Activated CD4-positive, CD25-positive, alpha-beta regulatory T cell treated with anti-CD3 and anti-CD28 coated beads, Interleukin-2, amount 50 U/mL, for 72 hours (primary cell): ENCODE data around the gene MICAL2.

ENCODE experiments used
- DNase-seq: peaks from one replicate; pipeline ENCODE4 v3.0.0; 2021

The MICAL2 gene

DNA sequence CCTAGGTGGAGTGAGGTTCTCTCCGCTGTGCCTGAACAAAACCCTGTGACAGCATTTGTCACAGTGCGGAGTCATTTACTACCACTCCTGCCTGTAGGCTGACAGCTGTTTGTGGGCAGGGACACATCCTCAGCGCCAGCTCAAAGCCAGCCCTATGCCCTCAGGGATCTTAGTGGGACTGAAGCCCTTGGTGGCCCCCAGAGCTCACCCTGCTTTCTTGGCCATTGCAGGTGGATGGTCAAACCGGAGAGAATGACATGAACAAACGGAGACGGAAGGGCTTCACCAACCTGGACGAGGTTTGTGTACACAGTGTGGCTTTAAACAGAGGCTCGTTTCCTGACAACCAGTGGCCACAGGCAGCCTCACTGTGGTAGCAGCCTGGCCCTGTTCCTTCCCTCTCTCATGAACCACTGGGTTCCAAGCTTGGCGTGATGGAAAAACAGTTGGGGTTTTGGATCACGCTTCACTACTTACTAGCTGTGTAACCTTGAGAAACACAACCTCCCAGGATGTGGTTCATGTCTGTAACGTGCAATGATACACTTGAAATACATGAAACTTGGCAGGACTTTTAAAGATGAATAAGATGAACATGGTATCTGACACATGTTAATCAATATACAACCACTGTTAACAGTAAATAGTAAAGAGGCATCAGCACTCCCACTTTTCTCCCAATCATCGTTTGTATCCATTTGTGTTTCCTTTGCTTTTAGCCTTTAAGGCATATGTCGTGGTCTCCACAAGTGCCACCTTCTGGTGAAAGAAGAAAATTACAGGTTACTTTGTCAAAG is 125.8 kb downstream of the MICAL2 start:
- peak; percentile 48 for DNase-seq

DNA sequence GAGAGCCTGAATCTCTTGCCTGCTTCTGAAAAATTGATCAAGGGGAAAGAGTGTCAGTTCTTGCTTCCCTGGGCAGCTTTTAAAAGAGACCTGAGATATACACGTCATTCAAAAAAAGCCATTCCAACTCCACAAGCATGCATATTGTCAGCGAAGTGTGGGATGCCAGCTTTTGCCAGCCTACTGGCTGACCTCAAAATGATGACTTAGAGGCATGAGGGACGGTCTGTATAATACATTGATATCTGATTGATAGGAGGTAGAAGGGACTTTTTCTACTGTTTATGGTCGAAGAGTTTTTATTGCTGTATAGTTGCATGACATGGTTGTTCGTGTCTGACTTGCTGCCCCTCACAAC is 126.3 kb downstream of the MICAL2 start:
- no peak for DNase-seq

DNA sequence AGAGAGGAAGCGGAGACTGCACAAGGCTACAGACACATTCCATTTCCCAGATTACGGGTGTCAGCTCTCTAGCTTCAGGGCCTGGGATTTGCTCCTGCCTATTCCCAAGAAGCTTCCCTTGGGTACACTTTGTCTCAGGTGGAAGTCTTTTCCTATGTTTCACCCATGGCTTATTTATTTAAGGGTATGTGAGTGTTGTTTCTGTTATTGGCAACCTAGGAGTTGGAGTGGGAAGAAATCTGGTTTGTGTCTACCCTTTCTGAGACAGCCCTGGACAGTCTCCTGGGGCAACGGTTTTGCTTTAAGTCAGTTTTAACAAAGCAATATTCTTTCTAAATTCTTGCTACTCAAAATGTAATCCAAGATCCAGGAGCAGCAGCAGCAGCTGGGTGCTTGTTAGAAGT is 127.0 kb downstream of the MICAL2 start:
- DNase-seq, result no peak

DNA sequence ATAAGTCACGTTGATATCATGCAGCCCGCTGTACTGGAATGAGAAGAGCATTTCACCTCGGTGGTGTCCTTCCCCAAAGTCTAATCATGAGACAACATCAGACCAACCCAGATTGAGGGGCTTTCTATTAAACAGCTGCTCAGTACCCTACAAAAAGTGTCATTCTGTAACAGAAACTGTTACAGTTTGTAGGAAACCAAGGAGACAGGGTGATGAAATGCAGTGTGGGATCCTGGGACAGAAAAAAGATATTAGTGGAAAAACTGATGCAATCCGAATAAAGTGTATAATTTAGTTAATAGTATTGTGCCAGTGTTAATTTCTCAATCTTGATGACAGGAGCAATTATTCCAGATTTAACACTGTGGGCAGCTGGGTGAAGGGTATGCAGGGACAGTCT is 128.0 kb downstream of the MICAL2 start:
- DNase-seq, result no peak

DNA sequence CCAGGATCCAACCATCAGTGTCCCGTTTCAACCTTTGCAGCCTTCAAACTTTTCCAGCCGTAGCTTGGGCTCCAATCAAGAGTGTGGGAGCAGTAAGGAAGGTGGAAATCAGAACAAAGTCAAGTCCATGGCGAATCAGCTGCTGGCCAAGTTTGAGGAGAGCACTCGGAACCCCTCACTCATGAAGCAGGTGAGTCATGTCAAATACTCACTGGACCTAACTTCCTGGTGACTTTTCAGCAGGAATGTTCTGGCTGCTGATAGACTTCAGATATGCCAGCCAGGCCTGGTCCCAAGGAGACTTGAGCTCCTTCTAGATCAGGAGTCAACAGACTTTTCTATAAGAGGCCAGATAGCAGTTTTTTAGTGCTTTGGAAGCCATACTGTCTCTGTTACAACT is 129.0 kb downstream of the MICAL2 start:
- no peak for DNase-seq

DNA sequence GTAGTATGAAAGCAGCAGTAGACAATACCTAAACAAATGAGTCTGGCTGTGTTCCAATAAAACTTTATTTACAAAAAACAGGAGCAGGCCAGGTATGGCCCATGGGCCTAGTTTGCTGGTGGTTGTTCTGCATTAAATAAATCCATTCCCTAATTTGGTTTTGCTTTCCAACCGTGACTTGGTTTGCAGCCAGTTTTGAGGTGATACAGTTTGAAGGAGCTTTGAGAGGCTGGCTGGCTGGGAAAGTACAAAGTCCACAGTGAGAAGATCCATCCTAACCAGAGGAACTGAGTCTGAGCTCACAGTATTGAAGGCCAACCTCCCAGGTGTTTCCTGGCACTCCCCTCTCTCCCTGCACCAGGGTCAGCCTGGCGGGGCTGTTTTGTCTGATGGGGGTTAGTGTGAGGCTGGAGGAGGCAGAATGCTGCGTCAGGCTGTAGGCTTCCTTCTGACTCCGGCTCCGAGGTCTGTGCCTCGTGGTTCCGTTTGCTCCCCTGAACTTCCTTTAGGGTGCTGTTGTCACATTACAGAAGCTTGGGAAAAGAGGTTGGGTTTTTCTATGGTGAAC is 129.5 kb downstream of the MICAL2 start:
- DNase-seq, result no peak

DNA sequence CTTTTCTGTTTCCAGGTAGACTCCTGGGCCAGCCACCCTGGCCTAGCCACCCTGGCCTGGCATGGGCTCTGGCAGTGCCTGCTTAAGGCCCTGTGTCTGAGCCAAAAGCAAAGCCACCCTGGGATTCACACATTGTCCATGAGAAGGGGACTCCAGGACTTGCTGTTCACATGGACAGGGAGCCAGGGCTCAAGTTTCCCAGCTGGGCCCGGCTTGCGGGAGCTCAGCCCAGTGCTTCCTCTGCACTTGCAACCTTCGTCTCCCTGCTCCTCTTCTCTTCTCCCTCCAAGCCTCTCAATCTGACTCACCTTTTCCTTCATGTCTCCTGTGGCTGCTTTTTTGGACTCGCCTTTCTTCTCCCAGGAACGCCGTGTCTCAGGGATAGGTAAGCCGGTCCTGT is 130.3 kb downstream of the MICAL2 start:
- DNase-seq, result no peak

DNA sequence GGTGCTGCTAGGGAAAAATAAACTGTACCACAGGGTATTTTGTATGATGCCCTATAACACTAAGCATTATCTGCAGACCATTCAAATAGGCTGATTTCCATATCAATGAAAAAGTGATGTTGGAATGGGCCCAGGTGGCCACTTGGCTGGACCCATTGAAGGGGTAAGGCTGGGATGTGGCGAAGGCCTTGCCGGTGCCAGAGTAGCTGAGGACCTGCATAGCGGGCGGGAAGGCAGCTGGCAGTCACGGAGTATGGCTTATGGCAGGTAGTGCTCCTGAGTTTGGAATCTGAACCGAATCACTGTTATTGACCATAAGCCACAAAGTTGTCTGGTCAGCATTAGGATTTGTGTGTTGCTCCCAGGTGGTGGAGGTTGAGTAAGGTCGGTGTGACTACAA is 131.0 kb downstream of the MICAL2 start:
- DNase-seq, result no peak

DNA sequence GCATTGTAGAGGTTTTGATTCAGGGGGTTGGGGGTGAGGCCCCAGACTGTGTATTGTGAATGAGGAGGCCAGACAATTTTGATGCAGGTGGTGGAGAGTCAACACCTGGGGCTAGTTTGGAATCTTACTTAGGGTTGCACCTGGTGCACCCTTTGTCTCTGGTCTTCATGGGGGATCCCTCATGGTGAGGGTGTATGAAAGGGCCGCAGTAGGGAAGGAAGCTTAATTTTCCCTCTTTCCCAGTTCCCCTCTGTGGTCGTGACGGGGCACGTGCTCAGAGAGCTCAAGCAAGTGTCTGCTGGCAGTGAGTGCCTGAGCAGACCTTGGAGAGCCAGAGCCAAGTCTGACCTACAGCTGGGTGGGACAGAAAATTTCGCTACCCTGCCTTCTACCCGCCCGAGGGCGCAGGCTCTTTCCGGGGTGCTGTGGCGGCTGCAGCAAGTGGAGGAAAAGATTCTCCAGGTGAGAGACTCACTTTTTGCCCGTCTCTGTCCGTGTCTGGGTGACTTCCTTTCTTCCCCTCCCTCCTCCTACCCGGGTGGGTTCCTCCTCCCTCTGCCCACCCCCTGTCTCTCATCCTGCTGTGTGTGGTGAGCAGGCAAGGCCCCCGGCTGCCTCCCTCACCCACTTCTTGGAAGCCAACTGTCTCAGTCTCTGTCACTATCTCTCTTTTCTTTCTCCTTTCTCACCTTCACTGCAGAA is 131.7 kb downstream of the MICAL2 start:
- DNase-seq, result no peak

DNA sequence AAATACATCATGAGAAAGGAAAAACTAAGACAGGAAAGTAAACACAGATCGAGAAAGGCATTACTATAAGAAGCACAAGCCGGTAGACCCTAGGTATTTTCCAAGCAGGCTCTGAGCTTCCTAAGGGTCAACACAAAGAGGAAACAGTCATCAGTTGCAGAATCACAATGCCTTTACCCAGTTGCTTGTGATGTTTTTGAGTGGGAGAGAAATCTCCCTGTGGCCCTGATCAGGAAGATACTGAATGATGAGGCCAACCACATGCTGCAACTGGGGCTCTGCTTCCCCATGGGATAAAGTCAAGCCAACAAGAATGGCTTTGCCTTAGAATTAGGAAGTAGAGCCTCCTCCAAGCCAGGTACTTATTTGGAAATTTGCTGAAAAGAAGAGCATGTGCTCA is 132.6 kb downstream of the MICAL2 start:
- DNase-seq, result no peak

DNA sequence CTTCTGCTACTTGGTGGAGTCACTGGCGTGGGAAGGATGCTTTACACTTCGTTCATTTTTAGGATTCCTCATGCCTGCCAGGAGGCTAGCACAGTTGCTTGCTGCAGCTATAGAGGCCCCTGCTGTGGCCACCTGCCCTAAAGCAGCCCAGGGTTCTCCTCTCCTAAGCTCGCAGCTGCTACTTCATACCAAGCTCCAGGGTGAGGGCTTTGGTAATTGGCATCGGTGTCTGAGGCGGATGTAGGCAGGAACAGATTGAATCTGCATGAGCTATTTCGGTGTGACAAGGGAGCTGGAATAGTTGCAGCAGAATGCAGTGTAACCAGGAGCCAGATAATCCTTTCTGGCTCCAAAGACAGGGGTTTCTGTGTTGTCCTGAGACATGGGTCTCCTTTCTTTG is 133.1 kb downstream of the MICAL2 start:
- DNase-seq, result no peak

DNA sequence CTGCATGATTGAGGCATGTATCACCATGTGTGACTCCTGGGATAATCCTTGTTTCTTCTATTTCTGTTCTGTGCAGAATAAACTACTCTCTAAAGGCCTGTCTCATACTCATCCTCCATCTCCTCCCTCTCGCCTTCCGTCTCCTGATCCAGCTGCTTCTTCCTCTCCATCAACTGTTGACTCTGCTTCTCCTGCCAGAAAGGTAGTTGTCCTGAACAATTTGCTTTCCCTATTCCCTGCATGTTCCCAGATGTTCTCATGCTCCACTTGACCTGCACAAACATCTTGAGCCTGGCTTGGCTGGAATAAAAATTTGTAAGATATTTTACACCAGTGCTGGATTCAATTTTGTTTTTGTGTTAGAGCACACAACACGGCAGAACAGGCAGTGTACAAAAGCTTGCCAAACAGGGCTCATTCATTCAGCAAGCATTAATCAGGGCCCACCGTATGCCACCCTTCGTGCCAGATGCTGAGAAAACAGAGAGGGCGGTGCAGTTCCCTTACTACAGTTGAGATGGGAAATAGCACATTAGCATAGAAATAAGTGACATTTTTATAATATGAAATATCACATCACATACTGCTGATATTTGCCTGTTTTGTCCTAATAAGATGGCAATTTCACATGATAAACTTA is 133.6 kb downstream of the MICAL2 start:
- DNase-seq, result no peak

DNA sequence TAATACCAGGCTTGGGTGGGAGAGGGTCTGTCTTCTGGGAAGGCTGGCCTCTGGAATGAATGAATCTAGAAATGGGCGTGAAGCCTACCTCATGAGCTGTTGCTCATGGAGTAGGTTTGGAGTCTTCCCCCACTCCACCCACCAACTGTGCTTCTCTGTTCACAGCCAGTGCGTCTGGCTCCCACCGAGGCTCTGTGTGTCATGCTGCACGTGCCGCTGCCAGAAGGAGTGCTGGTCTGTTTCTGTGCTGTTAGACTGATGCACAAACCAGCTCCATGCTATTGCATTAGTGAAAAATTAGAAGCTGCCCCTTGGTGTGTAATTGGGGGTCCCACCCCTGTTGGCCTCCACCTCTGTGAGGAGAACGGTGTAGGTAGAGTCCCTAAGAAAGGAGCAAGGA is 134.7 kb downstream of the MICAL2 start:
- no peak for DNase-seq

DNA sequence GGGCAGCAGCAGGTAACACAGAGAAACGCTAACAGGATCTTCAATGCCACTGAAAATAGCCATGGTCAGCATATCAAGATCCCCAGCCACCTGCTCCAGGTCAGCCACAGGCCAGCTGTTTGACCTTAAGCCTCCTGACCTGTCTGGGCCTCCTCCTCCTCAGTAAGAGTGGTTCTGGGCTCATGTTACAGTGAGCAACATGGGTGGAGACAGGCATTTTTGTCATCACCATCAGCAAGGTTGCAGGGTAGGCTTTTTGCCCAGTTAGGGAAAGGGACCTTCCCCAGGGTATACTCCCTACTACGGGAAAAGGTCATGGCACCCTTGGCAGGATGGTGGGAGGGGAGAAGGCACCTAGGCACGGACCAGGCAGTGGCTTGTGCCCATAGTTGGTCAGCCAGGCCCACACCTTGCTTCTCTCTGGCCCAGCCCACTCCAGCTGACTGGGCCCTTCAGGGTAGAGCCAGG is 135.2 kb downstream of the MICAL2 start:
- DNase-seq, result no peak

DNA sequence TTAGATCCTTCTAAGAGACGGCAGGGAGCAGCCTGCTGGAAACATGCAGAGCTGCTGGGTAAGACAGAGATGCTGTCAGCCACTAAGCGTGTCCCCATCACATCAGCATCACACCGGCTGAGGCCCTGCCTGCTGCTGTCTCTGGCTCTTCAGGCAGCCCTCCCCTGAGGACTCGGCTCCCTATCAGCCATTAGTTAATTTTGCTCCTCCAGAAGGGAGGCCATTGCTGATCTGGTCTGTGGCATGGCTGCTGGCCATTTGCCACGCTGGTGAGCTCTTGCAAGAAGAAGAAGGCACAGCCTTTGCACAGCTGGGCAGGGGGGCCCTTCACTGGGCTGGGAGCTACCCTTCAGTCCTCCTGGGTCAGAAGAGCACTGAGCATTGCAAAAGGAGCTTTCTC is 135.8 kb downstream of the MICAL2 start:
- no peak for DNase-seq

DNA sequence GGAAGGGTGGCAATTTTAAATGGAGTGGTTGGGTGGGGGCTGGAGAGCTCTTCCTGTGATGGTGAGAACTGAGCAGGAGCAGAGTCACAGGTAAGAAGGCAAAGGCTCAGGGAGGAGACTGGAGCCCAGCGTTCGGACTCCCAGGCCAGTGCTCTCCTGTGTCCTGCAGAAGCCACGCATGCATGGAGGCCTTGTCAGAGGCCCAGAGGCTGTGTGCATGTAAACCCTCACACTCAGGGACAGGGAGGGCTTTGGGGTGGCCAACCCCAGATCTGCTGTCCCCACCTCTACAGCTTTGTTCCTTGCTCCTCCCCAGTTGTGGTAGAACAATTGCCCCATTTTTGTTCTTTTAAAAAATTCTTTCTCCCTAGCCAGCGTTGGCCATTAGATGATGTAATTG is 136.6 kb downstream of the MICAL2 start:
- DNase-seq, result no peak

DNA sequence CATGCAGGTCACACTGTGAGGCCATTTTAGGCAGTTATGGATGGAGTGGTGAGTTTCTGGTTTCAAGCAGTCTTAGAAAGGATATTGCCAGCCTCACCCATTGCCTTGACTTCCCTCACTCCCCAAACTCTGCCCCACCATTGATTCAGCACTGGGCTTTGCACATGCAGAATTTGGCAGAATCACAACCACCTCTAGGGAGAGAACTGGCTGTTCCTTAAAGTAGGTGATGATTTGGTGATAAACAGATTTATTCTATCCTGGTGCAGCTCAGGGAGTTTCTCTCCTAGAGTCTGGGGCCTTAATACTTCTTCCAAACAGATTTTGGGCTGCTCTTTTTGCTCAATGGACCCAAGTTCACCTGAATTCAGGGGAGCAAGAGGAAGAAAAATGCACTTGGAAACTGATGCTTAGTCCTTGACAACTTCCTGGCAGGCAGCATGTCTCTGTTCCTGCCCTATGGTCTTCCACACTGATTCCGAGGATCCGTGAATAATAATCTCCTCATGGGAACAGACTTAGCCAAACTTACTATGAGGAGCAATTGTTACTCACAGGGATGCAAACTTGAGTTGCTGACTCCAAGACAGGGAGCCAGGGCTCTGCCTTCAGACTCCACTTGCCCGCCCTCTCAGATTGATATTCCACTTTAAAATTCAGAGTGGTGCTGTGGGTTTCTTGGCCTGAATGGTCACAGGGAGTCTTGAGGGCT is 137.3 kb downstream of the MICAL2 start:
- no peak for DNase-seq

DNA sequence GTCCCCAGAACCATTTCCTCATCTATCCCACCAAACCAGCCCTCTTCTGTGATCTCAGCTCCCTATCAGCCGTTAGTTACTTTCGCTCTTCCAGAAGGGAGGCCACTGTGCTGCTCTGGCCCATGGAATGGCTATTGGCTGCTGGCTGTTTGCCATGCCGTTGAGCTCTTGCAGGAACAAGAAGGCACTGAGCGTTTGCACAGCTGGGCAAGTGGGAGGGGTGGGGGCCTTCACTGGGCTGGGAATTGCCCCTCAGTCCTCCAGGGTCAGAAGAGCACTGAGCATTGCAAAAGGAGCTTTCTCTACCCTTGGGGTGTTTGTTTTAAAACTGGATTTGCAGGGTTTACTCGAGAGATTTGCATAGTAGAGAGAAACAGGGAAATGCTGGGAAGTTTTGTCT is 137.9 kb downstream of the MICAL2 start:
- DNase-seq, result no peak

DNA sequence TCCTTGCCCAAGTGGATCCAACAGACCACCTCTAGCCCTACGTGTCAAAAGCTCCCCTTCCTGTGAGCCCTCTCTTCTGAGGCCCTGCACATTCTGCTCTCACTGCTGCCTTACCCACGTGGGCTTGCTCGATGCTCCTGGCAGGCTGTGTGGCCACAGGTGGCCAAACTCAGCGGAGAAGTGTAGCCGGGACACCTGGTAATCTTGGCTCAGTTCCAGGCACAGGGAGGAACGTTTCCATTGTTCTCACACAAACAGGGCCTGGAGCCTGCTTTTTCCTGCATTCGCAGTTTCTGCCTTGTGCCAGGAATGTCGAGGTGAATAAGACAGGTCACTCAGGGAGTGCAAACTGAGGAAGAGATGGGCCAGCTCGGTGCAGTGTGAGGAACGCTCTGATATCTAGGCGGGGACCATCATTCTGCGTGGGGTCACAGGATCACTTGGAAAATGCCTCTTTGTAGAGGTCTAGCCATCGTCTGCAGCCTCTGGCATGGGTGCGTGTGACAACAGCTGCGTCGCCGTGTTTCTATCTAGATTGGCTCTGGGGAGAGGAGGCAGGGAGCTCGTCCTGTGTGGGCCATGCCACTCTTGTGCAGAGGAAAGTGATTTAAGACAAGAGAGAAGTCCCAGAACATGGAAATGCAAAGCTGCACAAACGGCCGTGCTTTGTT is 139.3 kb downstream of the MICAL2 start:
- no peak for DNase-seq

DNA sequence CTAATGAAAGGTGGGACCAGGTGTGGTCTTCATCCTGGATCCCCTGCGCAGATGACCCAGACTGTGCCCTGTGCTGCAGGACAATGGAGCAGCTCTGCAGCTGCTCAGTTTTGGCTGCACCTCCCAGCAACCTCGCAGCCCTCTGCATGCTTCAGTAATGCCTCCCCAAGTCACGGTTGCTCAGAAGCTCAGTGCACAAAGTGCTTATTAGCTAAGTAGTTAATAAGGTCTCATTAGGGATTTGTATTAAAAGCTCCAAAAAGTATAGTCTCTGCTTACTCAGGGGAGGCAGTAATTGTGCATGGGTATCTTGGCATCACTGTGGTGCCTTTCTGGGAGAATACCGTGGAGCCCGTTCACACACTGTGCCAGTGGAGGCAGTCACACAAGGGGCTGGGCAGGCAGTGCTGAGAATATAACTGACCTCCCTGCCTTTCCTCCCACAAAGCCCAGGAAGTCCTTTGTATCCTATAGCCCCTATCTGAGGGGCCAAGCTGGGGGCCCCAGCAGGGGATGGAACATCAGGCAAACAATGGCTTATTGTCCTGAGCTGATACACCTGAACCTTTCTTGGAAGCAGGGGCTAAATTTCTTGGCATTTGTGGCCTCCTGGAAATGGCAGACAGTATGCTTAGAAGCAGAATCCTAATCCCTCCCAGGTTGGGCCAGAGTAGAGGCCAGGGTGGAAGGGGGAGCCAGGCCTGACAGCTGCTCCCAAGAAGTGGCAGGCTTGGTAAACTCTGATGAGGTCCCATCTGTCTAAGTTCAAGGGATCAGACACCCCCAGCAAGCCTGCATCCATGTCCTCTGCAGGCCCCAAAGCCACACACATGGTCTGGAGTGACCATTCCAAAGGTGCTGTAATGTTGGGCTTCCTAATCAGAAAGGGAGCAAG is 141.5 kb downstream of the MICAL2 start:
- DNase-seq, result no peak

DNA sequence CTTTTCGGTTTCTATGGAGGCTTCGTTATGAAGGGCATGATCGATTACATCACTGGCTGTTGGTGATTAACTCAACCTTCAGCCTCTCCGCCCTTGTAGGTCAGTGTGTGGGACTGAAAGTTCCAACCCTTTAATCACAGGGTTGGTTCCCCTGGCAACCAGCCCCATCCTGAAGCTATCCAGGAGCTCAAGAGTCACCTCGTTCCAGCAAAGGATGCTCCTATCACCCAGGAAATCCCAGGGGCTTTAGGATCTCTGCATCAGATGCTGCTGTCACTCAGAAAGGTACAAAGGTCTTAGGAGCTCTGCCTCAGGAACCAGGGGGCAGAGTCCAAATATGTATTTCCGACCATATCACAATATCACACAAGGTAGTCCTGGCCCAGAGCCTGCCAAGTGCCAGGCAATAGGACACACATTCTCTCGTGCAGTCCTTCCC is 143.5 kb downstream of the MICAL2 start:
- DNase-seq, result no peak
